ENCODE results near the gene TGOLN2. TPM values are rescaled to one million over a fixed set of nuclear protein-coding genes. Genes with fewer than 3 reads are reported as not detected.

TGOLN2 gene
- total and polyA plus RNA-seq, 2 of the 13 experiments (the other 11 are each of a cell fraction or from before 2014, with no cell fraction given): 99.6 to 155 TPM

GRCh38 chr2:85324639-85325465 lies 2.9 kb downstream of the TGOLN2 start (continued):
- TF ChIP-seq AHDC1 (CRISPR knock-in tag; IDR thresholded peaks at IDR 0.05; ENCODE audit: borderline replicate concordance) (peak; percentile 59), RCOR2 (CRISPR knock-in tag; IDR thresholded peaks at IDR 0.05) (peak; percentile 75), NFE2 (CRISPR knock-in tag; IDR thresholded peaks at IDR 0.05) (no peak), ZSCAN25 (CRISPR knock-in tag; IDR thresholded peaks at IDR 0.05) (0 out of 2 replicates have a peak, but pooled peaks have one; percentile 10), TCF12 (IDR thresholded peaks at IDR 0.05) (no peak), TCF12 (CRISPR knock-in tag; IDR thresholded peaks at IDR 0.05) (peak; percentile 85), ZNF800 (CRISPR knock-in tag; IDR thresholded peaks at IDR 0.05) (no peak), MTF1 (CRISPR knock-in tag; IDR thresholded peaks at IDR 0.05) (no peak), SMYD3 (CRISPR knock-in tag; IDR thresholded peaks at IDR 0.05) (no peak), RAD21 (CRISPR knock-in tag; IDR thresholded peaks at IDR 0.05) (no peak), ZNF781 (CRISPR knock-in tag; IDR thresholded peaks at IDR 0.05; ENCODE audit: borderline replicate concordance, not compliant biosample characterization) (peak; percentile 13), BHLHE40 (IDR thresholded peaks at IDR 0.05; ENCODE audit: low read length) (no peak; the same call in 1 of the 2 replicates), ASH2L (IDR thresholded peaks at IDR 0.05; ENCODE audit: insufficient read length, low read depth, low read length) (no peak), GMEB1 (CRISPR knock-in tag; IDR thresholded peaks at IDR 0.05; ENCODE audit: borderline replicate concordance) (peak; percentile 52; the same call in 1 of the 2 replicates), MAX (IDR thresholded peaks at IDR 0.05) (no peak; the same call in 1 of the 2 replicates), ERF (CRISPR knock-in tag; IDR thresholded peaks at IDR 0.05) (peak; percentile 77; the same call in 1 of the 2 replicates), ZNF878 (CRISPR knock-in tag; IDR thresholded peaks at IDR 0.05) (peak; percentile 58; the same call in 1 of the 2 replicates)

All from HepG2 (cell line).